SKM-1 (cell line): ENCODE results near the gene ADPGK.
"Not testable (repeated sequence)": the region's sequence is repeated elsewhere in the genome, so short reads cannot be mapped to it uniquely, and the experiment has no call there.

Experiments used
- DNase-seq: peaks from one replicate; lab custom pipeline; 2025; ENCODE audit not compliant: unreplicated experiment; lab: John Stamatoyannopoulos, UW

The ADPGK gene

GRCh38 chr15:72783640-72784455 lies at the start of gene ADPGK:
Gene ADPGK (minus strand): TSS chr15:72783758. CDS start chr15:72783691, 67 bp downstream.
- peak; percentile 76 for DNase-seq

DNA sequence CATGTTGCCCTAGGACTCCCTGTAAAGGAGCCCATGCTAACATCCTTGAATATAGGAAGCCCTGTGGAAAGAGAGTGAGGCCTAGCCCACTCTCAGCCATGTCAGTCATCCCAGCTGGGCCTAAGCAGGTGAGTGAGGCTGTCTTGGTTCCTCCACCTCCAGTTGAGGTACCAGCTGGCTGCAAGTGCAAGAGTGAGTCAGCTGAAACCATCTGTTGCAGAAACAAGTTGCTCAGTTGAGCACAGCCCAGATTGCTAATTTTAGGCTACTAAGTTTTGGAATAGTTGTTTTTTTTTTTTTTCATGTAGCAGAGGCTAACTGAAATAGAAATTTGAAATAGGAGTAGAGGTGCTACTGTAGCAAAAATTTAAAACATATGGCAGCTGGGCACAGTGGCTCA lies 43.7 kb upstream of the ADPGK start:
- no peak for DNase-seq

DNA sequence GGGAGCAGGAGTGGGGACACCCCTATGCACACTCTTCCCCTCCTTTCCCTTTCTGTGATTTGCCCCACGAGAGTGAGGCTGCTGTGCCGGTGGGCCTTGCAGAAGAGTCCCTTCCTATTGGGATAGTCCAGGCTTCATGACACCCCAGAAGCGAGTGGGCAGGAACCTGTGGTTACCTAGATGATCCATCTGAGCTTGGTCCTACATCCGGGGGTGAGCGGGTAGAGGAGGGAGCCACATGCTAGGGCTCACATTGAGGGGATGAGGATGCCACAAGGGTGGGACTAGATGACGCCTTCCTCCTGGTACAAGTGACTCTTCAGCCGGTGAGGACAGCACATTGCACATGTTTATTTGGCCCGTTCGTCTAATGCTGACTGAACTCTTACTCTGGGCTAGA lies 43.1 kb upstream of the ADPGK start:
- no peak for DNase-seq

GRCh38 chr15:72825829-72826228 lies 42.3 kb upstream of the ADPGK start:
- DNase-seq, result no peak

- no peak for DNase-seq
These were observed 41.2 kb upstream of the ADPGK start for GRCh38 chr15:72824781-72825180.

- no peak for DNase-seq
These were observed 40.6 kb upstream of the ADPGK start for GRCh38 chr15:72824112-72824511.

- peak; percentile 87 for DNase-seq
These were observed 36.7 kb upstream of the ADPGK start for GRCh38 chr15:72820278-72820677.

DNA sequence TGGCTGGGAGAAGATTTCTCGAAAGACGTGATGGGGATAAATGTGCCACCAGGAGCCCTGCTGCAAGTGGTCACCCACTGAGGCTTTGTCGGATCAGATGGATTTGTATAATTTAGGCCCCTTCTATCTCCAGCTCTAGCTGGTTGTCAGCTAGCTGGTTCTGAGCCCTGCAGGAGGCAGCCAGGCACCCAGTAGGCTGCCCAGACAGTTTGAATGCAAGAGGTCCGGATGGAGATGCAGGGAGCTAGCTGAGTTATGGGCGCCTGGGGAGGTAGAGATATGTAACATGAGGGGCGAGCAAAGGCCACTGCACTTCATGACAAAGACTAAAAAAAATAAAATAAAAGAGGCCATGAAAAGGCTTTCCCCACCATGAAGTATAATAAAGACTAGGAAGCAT lies 35.1 kb upstream of the ADPGK start:
- no peak for DNase-seq

GRCh38 chr15:72813345-72814004 lies 29.9 kb upstream of the ADPGK start:
- no peak for DNase-seq

- no peak for DNase-seq
These were observed 25.8 kb upstream of the ADPGK start for GRCh38 chr15:72809329-72809728.

- not testable (repeated sequence) for DNase-seq
These were observed 23.8 kb upstream of the ADPGK start for GRCh38 chr15:72807346-72807745.

DNA sequence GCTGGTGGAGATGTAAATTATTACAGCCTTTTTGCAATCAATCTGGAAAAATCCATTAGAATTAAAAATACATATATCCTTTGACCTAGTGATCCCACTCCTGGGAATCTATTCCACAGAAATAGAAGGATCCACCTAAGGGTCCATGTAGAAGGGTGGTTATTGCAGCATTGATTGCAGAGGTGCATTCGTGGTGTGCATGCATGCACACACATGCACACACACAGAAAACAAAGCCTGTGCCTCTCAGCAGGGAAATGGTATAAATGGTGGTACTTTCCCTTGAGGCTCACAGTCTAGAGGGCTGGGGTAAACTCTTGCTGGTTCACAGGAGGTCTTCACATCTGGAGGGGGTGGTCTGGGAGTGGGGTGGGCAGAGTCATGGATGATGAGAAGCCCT lies 19.4 kb upstream of the ADPGK start:
- DNase-seq, result no peak

GRCh38 chr15:72801590-72802325 lies 18.2 kb upstream of the ADPGK start:
- no peak for DNase-seq

DNA sequence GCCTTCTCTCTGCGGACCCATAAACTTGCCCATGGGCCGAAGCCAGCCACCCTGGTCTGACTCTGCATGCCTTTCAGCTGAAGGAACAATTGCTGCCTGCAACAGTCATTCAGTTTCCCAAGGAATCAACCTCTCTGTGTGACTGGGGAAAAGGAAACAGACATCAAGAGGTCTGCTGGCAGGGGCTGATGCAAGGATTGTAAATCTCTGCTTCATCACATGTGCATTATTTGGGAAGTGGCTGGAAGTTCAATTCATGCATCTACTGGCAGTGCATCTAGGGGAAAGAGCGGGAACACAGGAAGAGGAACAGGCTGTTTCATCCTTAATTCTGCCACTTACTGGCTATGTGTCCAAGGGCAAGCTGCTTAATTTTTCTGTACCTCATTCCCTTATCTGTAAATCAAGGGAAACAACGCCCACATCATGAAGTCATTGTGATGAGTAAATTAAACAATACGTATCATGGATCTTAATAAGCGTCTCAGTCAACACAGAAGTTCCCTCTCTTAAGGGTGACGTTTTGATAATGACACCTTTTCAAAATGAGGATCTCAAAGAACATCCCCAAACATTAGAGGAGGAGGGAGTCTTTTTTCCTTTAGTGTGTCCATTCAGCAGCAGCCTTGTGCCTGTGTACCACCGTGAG lies 17.4 kb upstream of the ADPGK start:
- no peak for DNase-seq

GRCh38 chr15:72797834-72798233 lies 14.3 kb upstream of the ADPGK start:
- DNase-seq, result no peak

GRCh38 chr15:72797338-72797689 lies 13.8 kb upstream of the ADPGK start:
- no peak for DNase-seq

DNA sequence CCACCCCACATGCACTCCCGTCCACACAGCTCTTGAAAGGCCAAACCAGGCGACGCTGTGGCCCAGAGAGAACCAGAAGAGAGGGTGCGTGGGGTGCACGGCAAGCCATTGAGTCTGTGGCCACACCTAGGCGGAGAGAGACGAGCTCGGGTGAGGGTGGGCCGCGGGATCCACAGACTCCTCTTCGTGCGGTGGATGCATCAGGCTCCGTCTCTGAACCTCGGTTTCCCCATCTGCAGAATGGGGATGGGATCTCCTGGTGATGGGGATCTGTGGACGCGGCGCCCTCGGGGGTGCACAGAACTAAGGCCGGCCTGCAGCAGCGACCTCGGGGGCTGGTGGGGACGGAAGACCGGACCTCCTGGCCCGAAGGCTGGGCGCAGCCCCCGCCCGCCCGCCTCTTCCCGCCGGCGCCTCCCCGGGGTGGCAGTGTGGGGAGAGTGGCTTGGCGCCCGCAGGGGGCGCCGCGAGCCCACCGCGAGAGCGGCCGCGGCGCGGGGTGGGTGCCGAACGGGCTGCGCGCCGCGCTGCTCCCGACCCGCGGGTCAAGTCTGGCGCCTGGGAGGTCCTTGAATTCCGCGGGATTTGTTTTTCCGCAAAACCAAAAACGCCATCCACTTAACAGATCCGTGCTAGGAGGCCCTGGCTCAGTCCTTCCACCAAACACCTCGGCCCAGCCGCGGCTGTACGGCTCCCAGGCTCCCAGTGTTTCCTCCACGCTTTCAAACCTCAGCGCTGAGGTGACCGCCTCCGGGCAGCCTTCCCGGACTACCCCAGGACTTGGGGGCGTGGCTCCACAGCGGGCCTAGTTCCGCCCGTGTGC lies 13.2 kb upstream of the ADPGK start:
- peak; percentile 48 for DNase-seq

- no peak for DNase-seq
These were observed 12.6 kb upstream of the ADPGK start for GRCh38 chr15:72796210-72796514.

GRCh38 chr15:72793766-72794660 lies 10.5 kb upstream of the ADPGK start:
- no peak for DNase-seq

DNA sequence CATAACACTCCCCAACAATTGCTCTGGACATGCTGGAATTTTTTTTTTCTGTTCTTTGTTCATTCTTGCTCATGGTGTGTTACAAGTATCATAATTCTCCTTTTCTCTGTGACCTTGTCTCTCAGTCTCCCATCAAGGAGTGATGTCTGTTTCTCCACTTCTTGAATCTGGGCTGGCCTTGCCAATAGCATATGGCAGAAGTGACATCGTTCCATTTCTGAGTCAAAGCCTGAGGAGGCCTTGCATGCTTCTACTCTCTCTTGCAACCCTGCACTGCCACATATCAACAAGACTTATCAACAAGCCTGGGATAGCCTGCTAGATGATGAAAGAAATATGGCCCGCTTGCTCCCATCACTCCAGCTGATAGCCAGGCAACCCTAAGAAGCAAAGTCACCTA lies 8.9 kb upstream of the ADPGK start:
- no peak for DNase-seq
